Caco-2 (cell line): ENCODE data around the gene DNAH7. TPM values are rescaled to one million over a fixed set of nuclear protein-coding genes. Genes with fewer than 3 reads are reported as not detected.

ENCODE experiments used
- BruUV-seq: library from RNA; stranded (reverse); fragments of 400-500 nt; replicated peaks from 2 replicates; lab custom pipeline; 2021; lab: Mats Ljungman, UMichigan
- CTCF ChIA-PET: fragments of 300-600 bp; sonication (Branson Sonifier 250); formaldehyde crosslinking; loops from one replicate; lab custom pipeline; 2022; ENCODE audit warnings: antibody characterized with exemption; lab: Charles Lee
- POLR2A ChIA-PET: fragments of 300-600 bp; sonication (Branson Sonifier 250); formaldehyde crosslinking; loops from one replicate; lab custom pipeline; 2022; ENCODE audit warnings: antibody characterized with exemption; lab: Charles Lee
- DNase-seq, 2 experiments: peaks; one replicate each; pipeline versions ENCODE4 v3.0.0 to v3.0.0-alpha.2; 2020 to 2022
- H3K27me3 ChIP-seq: replicated peaks from 2 replicates; pipeline ENCODE4 v1.6.0; 2011; ENCODE audit warnings: low read length; ENCODE audit not compliant: control insufficient read depth, insufficient read depth
- H3K36me3 ChIP-seq: 2 replicates; pipeline ENCODE4 v1.5.1; 2011; ENCODE audit warnings: low read length; ENCODE audit not compliant: control insufficient read depth, insufficient read depth
- H3K4me1 ChIP-seq: fragments of 250-450 bp; sonication (Bioruptor Pico); 2 replicates; pipeline ENCODE4 v1.5.1; 2020; ENCODE audit warnings: mild to moderate bottlenecking
- H3K4me3 ChIP-seq: 2 replicates; pipeline ENCODE4 v1.5.1; 2011; ENCODE audit warnings: low read depth, mild to moderate bottlenecking, control low read depth, low read length
- H3K9me3 ChIP-seq: fragments of 250-450 bp; sonication (Bioruptor Pico); 2 replicates; pipeline ENCODE4 v1.5.1; 2020; ENCODE audit warnings: mild to moderate bottlenecking, moderate library complexity
- H3K27ac Mint-ChIP-seq: one replicate; pipeline ENCODE4 v1.8.0; 2022; ENCODE audit warnings: mixed read lengths; ENCODE audit not compliant: unreplicated experiment
- H3K27me3 Mint-ChIP-seq: one replicate; pipeline ENCODE4 v1.8.0; 2022; ENCODE audit warnings: mixed read lengths; ENCODE audit not compliant: insufficient read depth, unreplicated experiment
- H3K36me3 Mint-ChIP-seq: one replicate; pipeline ENCODE4 v1.8.0; 2022; ENCODE audit warnings: mild to moderate bottlenecking, mixed read lengths; ENCODE audit not compliant: insufficient read depth, unreplicated experiment
- H3K4me1 Mint-ChIP-seq: one replicate; pipeline ENCODE4 v1.8.0; 2022; ENCODE audit warnings: low read depth, mixed read lengths; ENCODE audit not compliant: unreplicated experiment
- H3K4me3 Mint-ChIP-seq: one replicate; pipeline ENCODE4 v1.8.0; 2022; ENCODE audit warnings: mild to moderate bottlenecking, moderate library complexity, mixed read lengths; ENCODE audit not compliant: unreplicated experiment
- H3K9me3 Mint-ChIP-seq: one replicate; pipeline ENCODE4 v1.8.0; 2022; ENCODE audit warnings: mixed read lengths; ENCODE audit not compliant: unreplicated experiment
- CTCF ChIP-seq, 2 experiments: fragments of 200-600 bp in 1 of 2; IDR thresholded peaks; 1 replicate in 1 of 2; 2 replicates in 1 of 2; pipeline versions ENCODE4 v1.5.1 to v1.8.0; 2011 to 2022; ENCODE audit warnings: antibody characterized with exemption in 1 of 2, control low read depth in 1 of 2, inconsistent platforms in 1 of 2, low read depth in 1 of 2, low read length in 1 of 2, mild to moderate bottlenecking in 1 of 2, moderate library complexity in 1 of 2; ENCODE audit not compliant: insufficient read depth in 1 of 2, severe bottlenecking in 1 of 2, unreplicated experiment in 1 of 2
- intact Hi-C: fragments of 100-400 bp; cut with micrococcal nuclease; formaldehyde crosslinking; loops from one replicate; pipeline ENCODE4 v1.10.0; 2022; ENCODE audit not compliant: unreplicated experiment
- total RNA-seq: library from RNA; stranded (reverse); gene quantifications from 2 replicates; pipeline ENCODE4 v1.2.3, GENCODE V29; 2022

DNAH7 gene
- total RNA-seq, 1 experiment from 2014 or later, result 0.16 TPM

GRCh38 chr2:195808189-195808588 is 260.4 kb downstream of the DNAH7 start:
- Mint-ChIP-seq H3K27ac (no peak overlapping the region), H3K4me1 (no peaks in the 10 kb centered on the region)

GRCh38 chr2:195805283-195805976 is 263.2 kb downstream of the DNAH7 start:
- POLR2A ChIA-PET, result no interaction called here
- Mint-ChIP-seq H3K27ac (no peak overlapping the region), H3K4me1 (no peaks in the 10 kb centered on the region), H3K36me3 (no peaks in the 10 kb centered on the region), H3K4me3 (no peak overlapping the region), H3K27me3 (no peaks in the 10 kb centered on the region), H3K9me3 (no peaks in the 10 kb centered on the region)
- Histone ChIP-seq H3K36me3 (no peaks in the 10 kb centered on the region), H3K27me3 (no peaks in the 10 kb centered on the region), H3K4me3 (no peak overlapping the region), H3K9me3 (no peaks in the 10 kb centered on the region), H3K4me1 (no peaks in the 10 kb centered on the region)
- no peak for DNase-seq
- TF ChIP-seq CTCF (IDR thresholded peaks at IDR 0.05; ENCODE audit: insufficient read depth in 1 of 2, low read depth in 1 of 2, low read length in 1 of 2, severe bottlenecking in 1 of 2, unreplicated experiment in 1 of 2), result no peak
- intact Hi-C loops, result no loop called here
- BruUV-seq, result no TSS peak
- CTCF ChIA-PET, result no interaction called here

More at GRCh38 chr2:195808189-195808588, 260.4 kb downstream of the DNAH7 start:
- H3K27me3 Mint-ChIP-seq, result no peaks in the 10 kb centered on the region
- no TSS peak for BruUV-seq
- ChIA-PET POLR2A (no interaction called here), CTCF (no interaction called here)
- no peak for DNase-seq
- Histone ChIP-seq H3K4me3 (no peak overlapping the region), H3K9me3 (no peaks in the 10 kb centered on the region), H3K36me3 (no peaks in the 10 kb centered on the region), H3K4me1 (no peaks in the 10 kb centered on the region), H3K27me3 (no peaks in the 10 kb centered on the region)
- TF ChIP-seq CTCF (IDR thresholded peaks at IDR 0.05; ENCODE audit: insufficient read depth in 1 of 2, low read depth in 1 of 2, low read length in 1 of 2, severe bottlenecking in 1 of 2, unreplicated experiment in 1 of 2), result no peak
- no peak overlapping the region for H3K4me3 Mint-ChIP-seq
- H3K36me3 Mint-ChIP-seq, result no peaks in the 10 kb centered on the region
- intact Hi-C loops, result no loop called here
- H3K9me3 Mint-ChIP-seq, result no peaks in the 10 kb centered on the region

DNA sequence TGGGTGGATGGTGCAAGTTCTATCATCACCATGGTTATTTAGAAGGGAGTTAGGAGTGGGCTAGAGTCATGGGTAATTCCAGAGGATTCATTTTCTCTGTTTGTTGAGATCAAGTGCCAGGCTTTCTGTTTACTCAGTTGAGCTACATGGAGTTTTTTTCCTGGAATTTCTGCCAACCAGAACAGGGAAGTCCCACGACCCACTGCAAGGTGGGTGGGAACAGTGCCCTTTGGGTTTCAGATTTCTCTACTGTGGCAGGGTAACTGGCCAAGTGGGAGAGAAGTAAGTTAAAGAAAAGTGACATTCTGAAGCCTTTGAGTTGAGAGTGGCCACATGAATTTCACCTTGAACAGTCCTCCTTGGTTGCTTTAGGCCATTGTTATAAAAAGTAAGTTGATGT is 272.8 kb downstream of the DNAH7 start:
- ChIA-PET POLR2A (no interaction called here), CTCF (no interaction called here)
- no peaks in the 10 kb centered on the region for H3K9me3 ChIP-seq
- no TSS peak for BruUV-seq
- H3K4me1 ChIP-seq, result no peaks in the 10 kb centered on the region
- no peak overlapping the region for H3K27ac Mint-ChIP-seq
- H3K36me3 Mint-ChIP-seq, result no peaks in the 10 kb centered on the region
- no peaks in the 10 kb centered on the region for H3K27me3 ChIP-seq
- no peak overlapping the region for H3K4me3 Mint-ChIP-seq
- H3K36me3 ChIP-seq, result no peaks in the 10 kb centered on the region
- H3K9me3 Mint-ChIP-seq, result no peaks in the 10 kb centered on the region
- TF ChIP-seq CTCF (IDR thresholded peaks at IDR 0.05; ENCODE audit: insufficient read depth in 1 of 2, low read depth in 1 of 2, low read length in 1 of 2, severe bottlenecking in 1 of 2, unreplicated experiment in 1 of 2), result no peak
- no peaks in the 10 kb centered on the region for H3K4me1 Mint-ChIP-seq
- H3K4me3 ChIP-seq, result no peak overlapping the region
- no peak for DNase-seq
- peaks cover 2% of the 10 kb centered on the region for H3K27me3 Mint-ChIP-seq
- intact Hi-C loops, result no loop called here
